ENCODE results near the gene ST6GALNAC3.

Gene ST6GALNAC3

DNA sequence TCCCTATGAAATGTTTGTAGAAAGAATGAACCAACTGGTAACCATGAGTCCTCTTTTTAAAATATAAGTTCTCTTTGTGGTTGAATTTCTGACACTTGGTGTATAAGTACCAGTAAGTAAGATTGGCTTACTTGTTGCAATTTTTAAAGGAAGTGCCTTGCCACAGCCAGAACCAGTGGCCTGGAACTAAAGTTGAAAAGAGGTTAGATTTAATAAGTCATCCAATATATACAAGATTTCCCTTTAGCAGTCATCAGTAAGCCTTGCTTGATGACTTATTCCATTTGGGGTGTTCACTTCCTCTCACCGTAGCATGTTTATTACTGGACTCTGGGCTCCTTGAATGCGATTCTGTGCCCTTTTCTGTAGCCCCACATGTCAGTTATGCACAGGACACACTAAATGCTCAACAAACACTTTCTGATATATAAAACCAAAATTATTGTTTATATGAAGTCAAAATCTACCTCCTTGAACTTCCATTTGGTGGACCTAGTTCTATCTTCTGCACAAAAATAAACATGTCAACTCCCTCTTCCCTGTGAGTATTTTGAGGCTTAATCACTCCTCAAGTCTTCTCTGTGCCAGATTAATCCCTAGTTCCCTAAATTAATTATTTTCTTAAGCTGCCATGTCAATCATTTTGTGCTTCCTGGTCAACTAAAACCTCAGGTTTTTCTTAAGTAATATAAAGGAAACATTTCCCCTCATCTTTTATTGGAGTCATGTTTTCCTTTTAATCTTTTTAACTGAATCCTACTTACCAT is 218.1 kb downstream of the ST6GALNAC3 start:
- Histone ChIP-seq H3K4me1 (ENCODE audit: control insufficient read depth, low read depth, low read length) (peaks cover 59% of the 10 kb centered on the region), H3K9me3 (ENCODE audit: control insufficient read depth, low read depth, low read length) (no peaks in the 10 kb centered on the region), H3K27ac (ENCODE audit: low read length) (no peak overlapping the region), H3K36me3 (ENCODE audit: control insufficient read depth, low read depth, low read length) (no peaks in the 10 kb centered on the region), H3K4me3 (ENCODE audit: low read length) (no peak overlapping the region), H3K27me3 (ENCODE audit: control insufficient read depth, insufficient read depth, low read length) (no peaks in the 10 kb centered on the region), H3K9ac (ENCODE audit: low read length) (no peak overlapping the region)

DNA sequence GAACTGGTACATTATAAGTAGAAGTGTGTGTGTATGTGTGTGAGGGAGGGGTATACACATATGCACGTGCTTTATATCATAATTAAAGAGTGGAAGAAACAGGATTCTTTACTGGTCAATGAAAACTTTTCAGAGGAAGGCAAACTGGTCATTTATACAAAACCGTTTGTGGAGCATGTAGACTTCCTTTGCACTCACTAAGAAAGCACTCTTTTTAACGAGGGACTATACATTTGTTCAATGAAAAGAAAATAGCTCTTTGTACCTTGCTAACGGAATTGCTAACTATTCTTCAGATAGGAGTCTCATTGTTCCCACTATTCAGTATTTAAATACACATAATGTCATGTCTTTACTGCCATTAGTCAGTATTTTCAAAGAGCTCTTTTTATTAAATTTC is 219.3 kb downstream of the ST6GALNAC3 start:
- Histone ChIP-seq H3K9ac (ENCODE audit: low read length) (no peak overlapping the region), H3K36me3 (ENCODE audit: control insufficient read depth, low read depth, low read length) (no peaks in the 10 kb centered on the region), H3K9me3 (ENCODE audit: control insufficient read depth, low read depth, low read length) (no peaks in the 10 kb centered on the region), H3K27me3 (ENCODE audit: control insufficient read depth, insufficient read depth, low read length) (no peaks in the 10 kb centered on the region), H3K27ac (ENCODE audit: low read length) (no peak overlapping the region), H3K4me1 (ENCODE audit: control insufficient read depth, low read depth, low read length) (peaks cover 67% of the 10 kb centered on the region), H3K4me3 (ENCODE audit: low read length) (no peak overlapping the region)

DNA sequence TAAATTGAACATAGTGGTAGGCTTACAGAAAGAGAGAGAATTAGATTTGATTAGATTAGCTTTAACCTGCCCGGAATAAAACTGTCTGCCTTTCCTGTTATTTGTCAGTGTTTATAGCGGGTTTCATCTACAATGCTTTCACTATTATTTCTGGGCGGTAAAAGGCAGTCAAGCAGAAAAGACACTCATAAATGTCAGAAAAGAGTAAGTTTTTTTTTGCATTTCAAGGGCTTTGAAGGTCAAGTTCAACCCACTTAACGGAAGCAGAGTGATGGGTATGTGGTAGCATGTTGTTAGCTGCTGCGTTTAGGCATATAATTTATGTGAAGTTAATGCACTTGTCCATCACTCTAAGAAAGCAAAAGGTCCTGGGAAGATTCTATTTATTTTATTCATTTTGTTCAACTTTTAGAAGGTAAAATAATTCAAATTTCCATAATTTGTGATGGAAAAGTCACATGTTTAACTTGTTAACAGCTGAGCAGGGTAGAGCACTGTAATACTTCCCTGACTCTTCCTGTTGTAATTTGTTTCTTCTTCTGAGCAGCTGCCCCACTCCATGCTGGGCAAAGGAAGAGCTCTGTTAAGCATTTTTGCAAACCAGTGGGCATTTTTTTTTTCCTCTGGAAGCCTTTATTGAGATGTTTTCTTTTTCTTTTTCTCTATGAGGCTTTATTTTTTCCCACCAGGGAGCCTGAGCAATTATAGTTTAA is 220.1 kb downstream of the ST6GALNAC3 start:
- no peak overlapping the region for H3K4me3 ChIP-seq (ENCODE audit: low read length)
- H3K9me3 ChIP-seq (ENCODE audit: control insufficient read depth, low read depth, low read length), result no peaks in the 10 kb centered on the region
- H3K36me3 ChIP-seq (ENCODE audit: control insufficient read depth, low read depth, low read length), result no peaks in the 10 kb centered on the region
- H3K27ac ChIP-seq (ENCODE audit: low read length), result no peak overlapping the region
- no peak overlapping the region for H3K9ac ChIP-seq (ENCODE audit: low read length)
- H3K27me3 ChIP-seq (ENCODE audit: control insufficient read depth, insufficient read depth, low read length), result no peaks in the 10 kb centered on the region
- peaks cover 63% of the 10 kb centered on the region for H3K4me1 ChIP-seq (ENCODE audit: control insufficient read depth, low read depth, low read length)

DNA sequence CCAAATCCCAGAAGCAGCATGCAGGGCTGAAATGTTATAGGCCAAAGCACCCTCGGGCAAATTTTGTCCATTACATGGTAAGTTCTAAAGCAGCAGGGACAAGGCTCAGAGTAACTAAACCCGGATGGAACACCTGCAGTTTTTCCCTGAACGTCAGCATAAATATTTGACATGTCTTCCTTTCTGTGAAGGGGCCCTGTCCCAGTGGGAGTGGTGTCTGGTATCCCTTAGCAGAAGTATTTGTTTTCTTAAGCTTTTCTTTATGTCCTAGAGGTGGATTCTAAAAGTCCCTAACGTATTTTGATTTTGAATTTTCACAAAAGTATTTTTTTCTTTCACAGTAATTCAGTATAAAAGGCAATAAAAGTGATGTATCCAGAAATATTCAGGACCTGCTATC is 223.9 kb downstream of the ST6GALNAC3 start:
- H3K9me3 ChIP-seq (ENCODE audit: control insufficient read depth, low read depth, low read length), result no peaks in the 10 kb centered on the region
- peaks cover 49% of the 10 kb centered on the region for H3K4me1 ChIP-seq (ENCODE audit: control insufficient read depth, low read depth, low read length)

DNA sequence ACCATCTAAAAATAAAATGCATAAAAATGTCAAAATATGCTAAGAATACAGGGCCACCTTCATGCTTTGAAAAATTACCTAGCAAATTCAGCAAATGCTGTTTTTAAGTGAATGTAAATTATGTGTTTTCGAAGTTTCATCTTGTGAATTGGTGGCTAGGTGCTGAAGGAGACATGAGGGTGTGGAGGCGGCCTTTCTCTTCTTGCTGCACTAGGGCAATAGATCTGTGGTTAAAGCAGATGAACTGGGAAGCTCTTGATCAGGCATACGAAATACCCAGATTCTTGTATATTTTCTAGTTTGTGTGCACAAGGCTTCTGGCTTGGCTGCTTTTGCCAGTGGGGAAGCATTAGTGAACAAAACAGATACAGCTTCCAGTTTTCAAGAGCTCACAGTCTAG is 224.5 kb downstream of the ST6GALNAC3 start:
- H3K4me1 ChIP-seq (ENCODE audit: control insufficient read depth, low read depth, low read length), result peaks cover 45% of the 10 kb centered on the region
- H3K27ac ChIP-seq (ENCODE audit: low read length), result no peak overlapping the region
- no peak overlapping the region for H3K9ac ChIP-seq (ENCODE audit: low read length)
- no peaks in the 10 kb centered on the region for H3K9me3 ChIP-seq (ENCODE audit: control insufficient read depth, low read depth, low read length)
- H3K4me3 ChIP-seq (ENCODE audit: low read length), result no peak overlapping the region
- no peaks in the 10 kb centered on the region for H3K36me3 ChIP-seq (ENCODE audit: control insufficient read depth, low read depth, low read length)
- H3K27me3 ChIP-seq (ENCODE audit: control insufficient read depth, insufficient read depth, low read length), result no peaks in the 10 kb centered on the region

More for the DNA sequence above, 223.9 kb downstream of the ST6GALNAC3 start:
- no peak overlapping the region for H3K9ac ChIP-seq (ENCODE audit: low read length)
- no peak overlapping the region for H3K4me3 ChIP-seq (ENCODE audit: low read length)
- no peaks in the 10 kb centered on the region for H3K27me3 ChIP-seq (ENCODE audit: control insufficient read depth, insufficient read depth, low read length)
- no peaks in the 10 kb centered on the region for H3K36me3 ChIP-seq (ENCODE audit: control insufficient read depth, low read depth, low read length)
- H3K27ac ChIP-seq (ENCODE audit: low read length), result no peak overlapping the region

DNA sequence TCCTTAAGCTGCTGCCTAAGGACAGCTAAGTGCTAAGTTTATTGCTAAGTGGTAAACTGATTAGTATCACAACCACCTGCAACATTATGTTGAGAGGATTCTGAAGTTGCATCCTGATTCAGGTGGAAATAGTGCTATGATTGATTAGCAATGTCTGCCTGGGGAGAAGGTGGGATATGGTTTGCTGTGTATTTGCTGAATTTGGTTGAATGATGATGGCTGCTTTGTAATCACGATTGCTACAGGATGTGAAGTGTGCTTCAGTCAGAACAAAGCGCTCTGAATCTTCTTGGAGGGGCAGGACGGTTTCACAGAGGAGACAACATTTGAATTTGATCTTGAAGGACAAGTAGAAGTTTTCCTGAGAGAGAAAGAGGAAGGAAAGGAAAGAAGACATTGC is 226.0 kb downstream of the ST6GALNAC3 start:
- Histone ChIP-seq H3K9ac (ENCODE audit: low read length) (no peak overlapping the region), H3K27me3 (ENCODE audit: control insufficient read depth, insufficient read depth, low read length) (no peaks in the 10 kb centered on the region)

DNA sequence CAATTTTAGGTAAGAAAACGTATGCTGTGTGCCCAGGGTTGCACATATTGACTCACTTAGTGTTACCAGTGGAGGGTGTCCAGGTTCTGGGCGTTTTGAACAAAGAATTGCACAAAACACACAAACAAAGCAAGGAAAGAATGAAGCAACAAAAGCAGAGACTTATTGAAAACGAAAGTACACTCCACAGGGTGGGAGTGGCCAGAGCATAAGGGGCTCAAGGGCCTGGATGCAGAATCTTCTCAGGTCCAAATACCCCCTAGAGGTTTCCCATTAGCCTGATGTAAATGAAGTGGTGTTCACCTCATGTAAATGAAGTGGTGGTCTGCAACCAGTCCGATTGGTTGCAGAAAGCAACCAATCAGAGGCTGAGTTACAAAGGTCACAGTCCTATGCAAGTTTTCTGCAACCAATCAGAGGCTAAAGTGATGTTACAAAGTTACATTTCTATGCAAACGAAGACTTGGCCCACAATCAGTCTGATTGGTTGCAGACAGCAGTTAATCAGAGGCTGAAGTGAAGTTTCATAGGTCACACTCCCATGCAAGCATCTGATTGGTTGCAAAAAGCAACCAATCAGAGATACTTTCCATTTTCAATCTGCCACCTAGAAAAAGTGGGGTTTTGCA is 228.3 kb downstream of the ST6GALNAC3 start:
- no peaks in the 10 kb centered on the region for H3K9me3 ChIP-seq (ENCODE audit: control insufficient read depth, low read depth, low read length)
- H3K4me3 ChIP-seq (ENCODE audit: low read length), result no peak overlapping the region
- no peak overlapping the region for H3K9ac ChIP-seq (ENCODE audit: low read length)
- no peaks in the 10 kb centered on the region for H3K36me3 ChIP-seq (ENCODE audit: control insufficient read depth, low read depth, low read length)
- H3K4me1 ChIP-seq (ENCODE audit: control insufficient read depth, low read depth, low read length), result peaks cover 21% of the 10 kb centered on the region
- H3K27ac ChIP-seq (ENCODE audit: low read length), result no peak overlapping the region
- H3K27me3 ChIP-seq (ENCODE audit: control insufficient read depth, insufficient read depth, low read length), result no peaks in the 10 kb centered on the region

More for the DNA sequence above, 226.0 kb downstream of the ST6GALNAC3 start:
- Histone ChIP-seq H3K4me1 (ENCODE audit: control insufficient read depth, low read depth, low read length) (peaks cover 30% of the 10 kb centered on the region), H3K4me3 (ENCODE audit: low read length) (no peak overlapping the region), H3K9me3 (ENCODE audit: control insufficient read depth, low read depth, low read length) (no peaks in the 10 kb centered on the region), H3K27ac (ENCODE audit: low read length) (no peak overlapping the region), H3K36me3 (ENCODE audit: control insufficient read depth, low read depth, low read length) (no peaks in the 10 kb centered on the region)

DNA sequence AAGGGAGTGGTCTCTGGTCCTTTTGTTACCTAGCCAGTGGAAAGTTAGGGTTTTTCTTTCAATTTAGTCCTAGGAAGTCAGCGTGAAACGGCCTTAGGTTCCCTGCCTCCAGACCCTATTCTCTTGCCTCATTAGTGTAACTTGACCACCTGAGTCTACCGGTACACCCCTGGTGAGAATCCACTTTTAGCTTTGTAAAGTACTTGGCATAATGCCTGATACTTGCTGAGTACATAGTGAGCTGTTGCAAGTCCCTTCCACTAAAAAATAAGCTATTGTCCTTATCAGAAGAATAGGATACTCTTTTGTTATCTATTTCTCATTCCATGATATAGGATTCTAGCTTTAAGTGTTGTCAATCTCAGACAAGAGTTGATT is 228.8 kb downstream of the ST6GALNAC3 start:
- Histone ChIP-seq H3K27ac (ENCODE audit: low read length) (no peak overlapping the region), H3K4me3 (ENCODE audit: low read length) (no peak overlapping the region), H3K4me1 (ENCODE audit: control insufficient read depth, low read depth, low read length) (peaks cover 18% of the 10 kb centered on the region)

DNA sequence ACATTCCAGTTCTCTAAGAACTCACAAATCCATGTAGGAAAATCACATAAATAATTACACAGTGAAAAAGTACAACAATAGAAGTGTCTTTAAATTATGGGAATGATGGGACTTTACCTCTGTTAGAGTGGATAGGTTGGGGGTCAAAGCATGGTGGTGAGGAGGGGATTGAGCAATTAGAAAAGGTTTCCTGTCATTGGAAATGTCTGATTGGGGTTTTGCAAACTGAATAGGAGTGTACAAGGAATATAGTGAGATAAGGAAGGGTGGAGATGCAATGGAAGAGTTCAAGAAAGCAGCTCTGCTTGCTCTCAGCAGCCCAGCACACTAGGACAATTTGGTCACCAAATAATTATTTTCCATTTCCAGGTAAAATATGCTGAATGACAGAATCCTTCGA is 238.8 kb downstream of the ST6GALNAC3 start:
- no peak overlapping the region for H3K27ac ChIP-seq (ENCODE audit: low read length)
- no peak overlapping the region for H3K9ac ChIP-seq (ENCODE audit: low read length)
- H3K4me3 ChIP-seq (ENCODE audit: low read length), result no peak overlapping the region
- H3K36me3 ChIP-seq (ENCODE audit: control insufficient read depth, low read depth, low read length), result no peaks in the 10 kb centered on the region
- no peaks in the 10 kb centered on the region for H3K27me3 ChIP-seq (ENCODE audit: control insufficient read depth, insufficient read depth, low read length)
- peaks cover 15% of the 10 kb centered on the region for H3K4me1 ChIP-seq (ENCODE audit: control insufficient read depth, low read depth, low read length)
- H3K9me3 ChIP-seq (ENCODE audit: control insufficient read depth, low read depth, low read length), result no peaks in the 10 kb centered on the region

More for the DNA sequence above, 228.8 kb downstream of the ST6GALNAC3 start:
- Histone ChIP-seq H3K9ac (ENCODE audit: low read length) (no peak overlapping the region), H3K36me3 (ENCODE audit: control insufficient read depth, low read depth, low read length) (no peaks in the 10 kb centered on the region), H3K27me3 (ENCODE audit: control insufficient read depth, insufficient read depth, low read length) (no peaks in the 10 kb centered on the region), H3K9me3 (ENCODE audit: control insufficient read depth, low read depth, low read length) (no peaks in the 10 kb centered on the region)

DNA sequence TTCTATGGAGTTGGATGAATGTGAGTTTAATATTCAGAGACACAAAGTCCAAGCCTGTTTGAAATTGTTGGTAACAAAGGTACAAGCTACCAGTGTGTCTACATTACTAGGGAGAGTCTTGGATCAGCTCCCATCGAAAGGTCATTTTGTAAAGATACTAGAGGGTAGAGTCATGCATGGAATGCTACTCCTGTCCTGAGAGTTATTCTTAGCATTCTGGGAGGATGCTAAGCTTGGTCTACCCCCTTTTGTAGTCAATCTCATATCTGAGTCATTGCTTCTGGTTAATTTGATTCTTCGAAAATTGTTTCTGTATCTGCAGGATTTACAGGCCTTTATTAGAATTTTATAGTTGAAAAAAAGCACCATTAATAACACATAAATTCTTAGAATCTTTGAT is 240.2 kb downstream of the ST6GALNAC3 start:
- no peak overlapping the region for H3K4me3 ChIP-seq (ENCODE audit: low read length)
- no peaks in the 10 kb centered on the region for H3K27me3 ChIP-seq (ENCODE audit: control insufficient read depth, insufficient read depth, low read length)
- no peak overlapping the region for H3K27ac ChIP-seq (ENCODE audit: low read length)
- no peak overlapping the region for H3K9ac ChIP-seq (ENCODE audit: low read length)
- peaks cover 24% of the 10 kb centered on the region for H3K4me1 ChIP-seq (ENCODE audit: control insufficient read depth, low read depth, low read length)
- no peaks in the 10 kb centered on the region for H3K36me3 ChIP-seq (ENCODE audit: control insufficient read depth, low read depth, low read length)
- no peaks in the 10 kb centered on the region for H3K9me3 ChIP-seq (ENCODE audit: control insufficient read depth, low read depth, low read length)

DNA sequence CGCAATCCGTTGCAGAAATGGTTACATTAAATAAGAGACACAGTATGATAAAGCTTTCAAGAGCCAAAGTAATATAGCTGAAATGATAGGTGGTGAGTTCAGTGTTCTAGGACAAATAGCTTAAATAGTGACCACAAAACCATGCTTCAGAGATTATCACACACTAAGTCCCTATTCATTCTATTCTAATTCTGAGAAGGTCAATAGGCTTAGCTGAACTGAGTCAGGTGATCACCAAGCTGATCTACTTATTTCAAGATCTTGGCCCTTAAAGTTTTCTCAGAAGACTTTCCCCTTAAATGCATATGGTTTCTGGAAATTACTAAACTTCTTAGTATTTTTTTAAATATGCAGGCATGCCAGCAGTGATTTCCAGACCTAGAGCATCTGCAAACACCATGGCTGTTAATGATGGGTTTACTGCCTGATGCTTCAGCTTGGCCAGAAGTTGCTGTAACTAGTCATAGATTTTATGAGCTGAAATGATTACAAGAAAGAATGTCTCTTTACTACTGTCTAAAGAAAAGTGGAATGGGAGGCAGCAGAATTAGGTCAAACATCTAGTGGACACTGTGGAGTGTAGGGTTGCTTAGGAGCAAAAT is 242.9 kb downstream of the ST6GALNAC3 start:
- no peak overlapping the region for H3K9ac ChIP-seq (ENCODE audit: low read length)
- no peaks in the 10 kb centered on the region for H3K36me3 ChIP-seq (ENCODE audit: control insufficient read depth, low read depth, low read length)

More for the DNA sequence above, 242.9 kb downstream of the ST6GALNAC3 start:
- H3K9me3 ChIP-seq (ENCODE audit: control insufficient read depth, low read depth, low read length), result no peaks in the 10 kb centered on the region
- no peak overlapping the region for H3K4me3 ChIP-seq (ENCODE audit: low read length)
- H3K27ac ChIP-seq (ENCODE audit: low read length), result no peak overlapping the region
- peaks cover 24% of the 10 kb centered on the region for H3K4me1 ChIP-seq (ENCODE audit: control insufficient read depth, low read depth, low read length)
- no peaks in the 10 kb centered on the region for H3K27me3 ChIP-seq (ENCODE audit: control insufficient read depth, insufficient read depth, low read length)

All from iPS-18a (cell line).